Measurements from ENCODE around the gene BFSP2.
"Not testable (repeated sequence)": the region's sequence is repeated elsewhere in the genome, so short reads cannot be mapped to it uniquely, and the experiment has no call there.

The BFSP2 gene

DNA sequence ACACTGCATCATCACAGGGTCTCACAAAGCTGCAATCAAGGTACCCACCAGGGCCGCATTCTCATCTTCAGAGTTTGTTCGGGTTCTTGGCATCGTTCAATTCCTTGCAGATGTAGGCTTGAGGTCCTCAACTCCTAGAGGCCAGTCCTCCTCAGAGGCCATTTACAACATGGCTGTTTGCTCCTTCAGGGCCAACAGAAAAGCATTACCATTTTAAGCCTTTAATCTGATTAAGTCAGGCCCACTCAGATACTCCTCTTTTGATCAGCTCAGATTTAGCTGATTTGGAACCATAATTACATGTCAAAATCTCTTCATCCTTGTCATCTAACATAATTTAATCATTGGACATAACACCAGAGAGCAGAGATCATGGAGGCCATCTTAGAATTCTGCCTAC lies 55.4 kb downstream of the BFSP2 start:
- no peak for DNase-seq (ENCODE audit: low read depth in 2 of 3, low spot score in 2 of 3)

DNA sequence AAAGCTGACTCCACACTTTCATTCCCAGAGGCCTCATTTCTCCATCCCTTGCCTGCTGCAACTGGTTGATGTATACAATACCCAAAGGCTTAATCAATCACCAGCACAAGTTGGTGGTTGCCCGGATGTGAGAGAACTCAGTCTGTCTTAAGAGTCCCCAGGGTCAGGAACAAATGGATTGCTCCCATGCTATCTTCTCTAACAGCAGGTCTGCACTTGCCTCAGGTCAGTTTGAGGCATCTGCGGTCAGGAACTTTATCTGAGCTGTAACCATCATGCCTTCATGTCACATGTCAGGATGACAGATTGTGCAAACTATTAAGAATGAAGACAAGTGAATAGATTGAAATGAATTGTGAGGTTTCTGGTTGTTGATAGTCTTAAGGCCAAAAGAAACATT lies 56.1 kb downstream of the BFSP2 start:
- no peak for DNase-seq (ENCODE audit: low read depth in 2 of 3, low spot score in 2 of 3)

DNA sequence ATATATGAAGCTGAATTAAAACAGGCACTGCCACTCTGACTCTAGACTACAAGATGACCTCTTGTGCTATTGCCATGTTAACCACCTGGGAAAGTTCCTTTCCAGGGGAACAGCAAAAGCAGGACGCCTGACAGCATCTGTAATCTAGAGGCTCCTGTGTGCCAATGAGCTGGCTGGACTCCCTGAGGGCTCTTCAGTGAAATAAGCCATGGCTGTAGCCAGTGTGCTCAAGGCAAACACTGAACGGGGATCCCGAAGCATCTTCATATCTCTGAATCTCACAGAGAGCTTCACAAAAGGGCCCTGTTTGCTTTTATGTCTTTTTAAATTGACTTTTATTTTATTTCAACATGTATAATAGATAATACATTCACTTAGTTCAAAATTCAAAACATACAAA lies 57.2 kb downstream of the BFSP2 start:
- DNase-seq (ENCODE audit: low read depth in 2 of 3, low spot score in 2 of 3), result no peak

DNA sequence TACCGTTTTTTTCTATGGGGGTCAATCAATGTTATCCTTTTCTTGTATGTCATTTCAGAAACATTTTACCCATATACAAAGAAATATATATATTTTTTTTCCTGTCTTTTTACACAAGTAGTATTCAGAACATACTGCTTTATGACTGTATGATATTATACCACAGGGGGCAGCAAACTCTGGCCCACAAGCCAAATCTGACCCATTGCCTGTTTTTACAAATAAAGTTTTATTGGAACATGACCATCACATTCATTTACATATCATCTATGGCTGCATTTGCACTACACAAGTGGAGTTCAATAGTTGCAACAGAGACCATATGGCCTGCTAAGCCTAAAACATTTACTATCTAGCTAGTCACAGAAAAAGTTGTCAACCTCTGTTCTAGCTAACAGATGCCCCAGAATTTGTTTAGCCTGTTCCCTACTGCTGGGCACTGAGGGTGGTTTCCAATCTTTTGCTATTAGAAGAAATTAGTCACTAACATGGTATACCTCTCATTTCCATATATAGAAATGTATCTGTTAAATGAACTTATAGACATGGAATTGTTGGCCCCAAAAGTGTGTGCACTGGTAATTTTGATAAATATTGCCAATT lies 57.7 kb downstream of the BFSP2 start:
- DNase-seq (ENCODE audit: low read depth in 2 of 3, low spot score in 2 of 3), result no peak

DNA sequence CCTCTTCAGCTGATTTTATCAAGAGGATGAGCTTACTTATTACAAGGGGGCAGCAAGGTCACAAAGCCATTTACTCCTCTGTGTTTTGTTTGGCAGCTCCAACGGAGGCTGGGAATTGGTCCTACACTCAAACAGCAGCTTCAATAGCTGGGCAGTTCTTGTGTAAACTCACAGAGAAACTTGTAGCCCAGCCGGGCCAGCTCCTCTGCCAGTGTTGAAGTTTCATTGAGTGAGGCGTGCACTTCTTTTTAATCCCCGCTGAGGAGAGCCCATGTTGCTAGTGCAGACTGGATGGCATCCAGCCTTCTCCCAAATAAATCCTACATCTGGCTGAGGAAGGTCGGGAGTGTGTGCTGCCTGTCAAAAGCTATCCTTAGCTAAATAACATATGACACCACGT lies 59.5 kb downstream of the BFSP2 start:
- no peak for DNase-seq (ENCODE audit: low read depth in 2 of 3, low spot score in 2 of 3)

DNA sequence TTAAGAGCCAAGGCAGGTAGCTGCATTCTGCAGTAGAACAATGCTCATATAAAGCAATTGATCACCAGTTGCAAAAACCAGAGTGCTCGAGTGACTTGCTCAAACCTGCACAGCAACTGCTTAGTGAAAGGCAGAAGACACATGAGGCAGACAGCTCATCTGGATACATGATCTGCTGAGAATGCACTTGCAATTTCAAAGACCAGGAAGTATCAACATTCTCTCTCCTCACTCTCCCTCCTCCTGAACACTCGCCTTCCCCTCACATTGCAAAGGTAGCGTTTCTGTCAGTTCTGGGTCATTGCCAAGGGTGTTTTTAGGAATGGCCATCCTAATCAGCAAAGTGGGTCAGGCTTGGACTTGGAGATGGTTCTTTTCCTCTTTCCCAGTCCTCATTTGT lies 61.0 kb downstream of the BFSP2 start:
- DNase-seq (ENCODE audit: low read depth in 2 of 3, low spot score in 2 of 3), result no peak

DNA sequence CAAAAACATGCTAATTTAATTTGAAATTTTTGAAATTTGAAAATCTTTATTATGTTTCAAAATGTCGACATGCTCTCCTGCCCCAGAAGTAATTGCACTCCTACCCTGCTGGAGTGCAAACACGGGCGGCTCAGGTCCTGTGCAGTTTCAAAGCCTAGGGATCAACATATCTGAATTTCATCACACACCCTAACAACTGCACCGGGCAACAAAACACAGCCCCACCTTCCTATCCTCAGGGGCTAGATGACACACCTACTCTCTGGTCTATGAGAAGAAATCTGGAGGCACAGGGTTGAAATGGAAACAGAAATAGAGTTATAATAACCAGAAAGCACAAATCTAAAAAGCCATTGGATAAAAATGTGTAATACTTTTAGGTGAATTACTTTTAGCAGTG lies 61.4 kb downstream of the BFSP2 start:
- no peak for DNase-seq (ENCODE audit: low read depth in 2 of 3, low spot score in 2 of 3)

DNA sequence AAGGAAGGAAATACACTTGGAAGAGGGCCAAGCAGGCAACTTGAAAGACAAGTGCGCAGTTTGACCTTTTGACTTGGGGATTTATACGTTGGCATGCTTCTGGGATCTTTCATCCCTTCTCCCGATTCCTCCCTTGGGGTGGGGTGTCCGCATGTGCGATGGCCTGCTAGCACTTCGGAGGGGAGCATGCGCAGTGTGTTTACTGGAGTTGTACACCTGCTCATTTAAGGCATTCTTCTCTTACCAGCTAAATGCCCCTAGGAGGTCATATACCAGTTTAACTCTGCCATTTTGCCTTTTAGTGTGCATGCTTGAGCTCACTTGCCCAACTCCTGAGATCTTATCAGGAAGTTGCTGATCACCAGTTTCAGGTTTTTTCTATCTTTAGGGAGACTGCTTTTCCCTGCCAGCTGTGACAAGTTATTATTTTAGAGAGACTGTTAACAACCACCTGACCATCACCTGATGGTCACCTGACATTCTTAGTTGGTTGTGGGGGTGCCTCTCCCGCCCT lies 63.5 kb downstream of the BFSP2 start:
- DNase-seq (ENCODE audit: low read depth in 2 of 3, low spot score in 2 of 3), result no peak

DNA sequence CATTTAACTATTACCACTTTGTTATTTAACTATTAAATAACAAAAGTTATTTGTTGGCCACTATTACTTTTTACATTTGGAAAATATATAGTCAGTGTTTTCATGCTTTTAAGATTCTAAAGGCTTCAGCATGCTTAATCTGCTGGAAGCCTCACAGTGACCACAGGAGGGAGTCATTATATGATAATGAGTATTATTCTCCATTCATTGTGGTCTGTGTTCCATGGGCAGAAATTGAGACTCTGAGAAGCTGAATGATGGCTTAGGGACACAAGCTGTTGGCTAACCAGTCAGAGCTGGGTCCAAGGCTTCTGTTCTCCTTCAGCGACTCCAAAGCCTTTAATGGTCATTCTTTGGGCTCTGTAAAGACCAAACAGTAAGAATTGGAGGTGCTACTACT lies 64.7 kb downstream of the BFSP2 start:
- DNase-seq (ENCODE audit: low read depth in 2 of 3, low spot score in 2 of 3), result no peak

DNA sequence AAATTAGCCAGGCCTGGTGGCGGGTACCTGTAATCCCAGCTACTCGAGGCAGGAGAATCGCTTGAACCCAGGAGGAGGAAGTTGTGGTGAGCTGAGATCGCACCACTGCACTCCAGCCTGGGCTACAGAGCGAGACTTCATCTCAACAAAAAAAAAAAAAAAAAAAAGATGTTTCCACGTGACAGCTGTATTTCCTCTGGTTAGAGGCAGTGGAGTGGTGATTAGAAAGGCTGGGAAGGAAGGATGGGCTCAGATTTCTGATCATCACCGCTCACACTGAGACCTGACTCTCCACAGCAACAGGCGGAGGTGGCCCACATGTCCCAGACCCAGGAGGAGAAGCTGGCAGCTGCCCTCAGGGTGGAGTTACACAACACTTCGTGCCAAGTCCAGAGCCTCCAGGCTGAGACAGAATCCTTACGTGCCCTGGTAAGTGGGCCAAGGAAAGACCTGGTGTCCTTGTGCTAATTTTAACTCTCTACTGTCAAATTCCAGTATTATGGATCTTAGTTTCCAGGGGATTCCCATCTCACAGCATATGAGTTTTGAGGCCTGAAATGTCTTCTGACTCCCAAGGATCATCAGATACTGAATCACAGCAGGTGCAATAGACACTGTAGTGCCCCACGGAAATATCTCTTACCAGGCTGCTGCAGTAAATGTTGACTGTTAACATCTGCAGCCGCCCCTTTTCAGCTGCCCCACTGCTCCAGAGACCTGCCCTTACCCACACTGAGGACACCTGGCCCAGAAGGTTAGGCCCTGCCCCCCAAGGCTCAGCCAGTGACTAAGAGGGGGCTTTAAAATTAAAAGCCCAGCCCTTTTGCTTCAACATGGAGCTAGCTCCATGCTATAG lies 66.9 kb downstream of the BFSP2 start:
- DNase-seq (ENCODE audit: low read depth in 2 of 3, low spot score in 2 of 3), result no peak

DNA sequence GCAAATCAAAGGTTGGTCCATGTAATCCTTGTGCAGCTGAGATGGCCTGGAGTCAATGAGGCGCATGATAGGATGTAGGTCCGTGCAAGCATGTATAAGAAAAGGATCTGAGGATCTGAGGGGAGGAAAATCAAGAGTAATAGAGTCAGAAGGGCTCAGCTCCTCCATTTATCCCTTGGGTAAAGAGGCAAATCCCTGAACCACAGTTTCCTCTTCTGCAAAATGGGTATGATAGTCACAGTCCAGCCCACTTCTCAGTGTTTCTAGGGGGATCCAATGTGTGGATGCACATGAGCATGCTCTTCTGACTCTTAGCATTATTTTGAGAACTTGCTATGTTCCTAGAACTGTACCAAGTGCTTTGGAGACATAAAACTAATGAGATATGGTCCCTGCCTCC lies 67.9 kb downstream of the BFSP2 start:
- DNase-seq (ENCODE audit: low read depth in 2 of 3, low spot score in 2 of 3), result no peak

DNA sequence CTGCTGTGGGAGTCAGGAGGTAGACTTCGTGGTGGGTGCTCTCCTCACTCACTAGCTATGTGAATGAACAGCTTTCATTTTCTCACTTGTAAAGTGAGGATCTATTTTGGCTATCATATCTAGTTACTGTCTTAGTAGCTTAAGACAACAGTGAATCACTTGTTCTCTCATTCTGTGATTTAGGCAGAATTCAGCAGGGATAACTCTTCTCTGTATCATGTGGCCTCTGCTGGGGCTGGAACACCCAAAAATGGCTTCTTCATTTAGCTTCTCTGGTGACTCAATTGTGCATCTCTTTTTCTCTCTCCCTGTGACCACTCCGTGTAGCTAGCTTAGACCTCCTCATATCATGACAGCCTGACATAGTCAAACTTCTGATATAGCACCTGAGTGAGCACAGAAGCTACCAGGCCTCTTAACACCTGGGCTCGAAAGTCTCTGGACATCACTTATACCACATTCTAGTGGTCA lies 68.4 kb downstream of the BFSP2 start:
- no peak for DNase-seq (ENCODE audit: low read depth in 2 of 3, low spot score in 2 of 3)

DNA sequence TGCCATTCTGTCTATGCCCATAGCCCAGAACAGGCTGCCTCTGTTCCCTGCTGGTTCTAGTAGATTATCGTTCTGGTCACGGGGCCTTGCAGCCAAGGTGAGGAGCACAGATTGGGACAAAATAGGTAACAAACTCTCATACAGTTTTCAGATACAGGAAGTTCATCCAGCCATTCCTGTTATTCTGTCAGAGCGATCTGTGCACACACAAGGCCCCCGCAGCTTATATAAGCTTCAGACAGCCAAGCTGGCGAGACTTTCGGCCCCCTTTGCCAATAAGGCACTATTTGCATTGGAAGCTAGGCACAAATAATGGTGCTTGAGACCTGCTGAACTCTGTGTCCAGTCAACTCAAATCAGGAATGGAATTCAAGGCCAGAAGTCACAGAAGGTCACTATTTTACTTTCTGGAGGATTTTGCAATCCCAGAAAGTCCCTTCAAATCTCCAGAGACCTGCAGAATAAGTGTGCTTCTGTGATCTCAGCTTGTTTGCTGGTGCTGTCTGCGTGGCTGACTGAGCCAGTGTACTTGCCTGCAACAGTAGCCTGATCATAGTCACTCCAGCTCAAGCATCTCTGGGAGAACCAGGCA lies 69.4 kb downstream of the BFSP2 start:
- DNase-seq (ENCODE audit: low read depth in 2 of 3, low spot score in 2 of 3), result no peak

DNA sequence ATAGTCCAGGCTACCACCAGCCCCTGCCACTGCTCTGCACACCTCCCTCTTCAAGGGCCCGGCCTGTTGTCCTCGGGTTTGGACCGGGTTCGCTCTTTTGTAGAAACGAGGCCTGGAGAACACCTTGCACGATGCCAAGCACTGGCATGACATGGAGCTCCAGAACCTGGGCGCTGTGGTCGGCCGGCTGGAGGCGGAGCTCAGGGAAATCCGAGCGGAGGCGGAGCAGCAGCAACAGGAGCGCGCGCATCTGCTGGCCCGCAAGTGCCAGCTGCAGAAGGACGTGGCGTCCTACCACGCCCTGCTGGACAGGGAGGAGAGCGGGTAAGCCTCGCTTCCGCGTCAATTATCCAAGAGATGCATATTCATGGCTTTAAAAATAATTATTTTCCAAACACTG lies 72.4 kb downstream of the BFSP2 start:
- no peak for DNase-seq (ENCODE audit: low read depth in 2 of 3, low spot score in 2 of 3)

DNA sequence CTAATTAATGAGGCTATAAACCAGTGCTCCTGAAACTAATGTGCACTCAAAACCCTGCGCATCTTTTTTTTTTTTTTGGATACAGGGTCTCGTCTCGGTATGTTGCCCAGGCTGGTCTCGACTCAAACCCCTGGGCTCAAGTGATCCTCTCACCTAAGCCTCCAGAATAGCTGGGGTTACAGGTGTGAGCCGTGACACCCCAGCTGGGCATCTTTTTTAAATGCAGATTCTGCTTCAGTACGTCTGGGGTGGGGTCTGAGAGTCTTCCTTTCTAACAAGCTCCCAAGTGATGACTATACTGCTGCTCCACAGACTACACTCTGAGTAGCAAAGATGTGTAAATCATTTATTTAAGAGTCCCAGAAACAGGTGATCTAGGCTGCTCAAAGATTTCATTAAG lies 73.0 kb downstream of the BFSP2 start:
- no peak for DNase-seq (ENCODE audit: low read depth in 2 of 3, low spot score in 2 of 3)

DNA sequence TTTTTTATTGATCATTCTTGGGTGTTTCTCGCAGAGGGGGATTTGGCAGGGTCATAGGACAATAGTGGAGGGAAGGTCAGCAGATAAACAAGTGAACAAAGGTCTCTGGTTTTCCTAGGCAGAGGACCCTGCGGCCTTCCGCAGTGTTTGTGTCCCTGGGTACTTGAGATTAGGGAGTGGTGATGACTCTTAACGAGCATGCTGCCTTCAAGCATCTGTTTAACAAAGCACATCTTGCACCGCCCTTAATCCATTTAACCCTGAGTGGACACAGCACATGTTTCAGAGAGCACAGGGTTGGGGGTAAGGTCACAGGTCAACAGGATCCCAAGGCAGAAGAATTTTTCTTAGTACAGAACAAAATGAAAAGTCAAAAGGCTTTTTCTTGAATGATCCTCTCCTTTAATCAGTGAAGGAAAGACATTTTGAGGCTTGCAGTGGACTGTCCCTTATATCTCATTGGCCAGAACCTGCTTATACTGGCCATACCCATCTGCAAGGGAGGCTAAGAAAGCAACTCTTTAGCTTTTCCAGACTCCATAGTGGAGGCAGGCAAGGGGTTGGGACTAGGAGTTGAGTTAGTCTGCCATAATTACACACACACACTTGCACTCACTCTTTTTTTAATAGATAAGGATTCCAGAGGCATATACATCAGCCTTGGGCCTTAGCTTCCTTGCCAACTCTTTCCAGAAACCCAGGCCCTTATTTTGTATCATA lies 73.8 kb downstream of the BFSP2 start:
- not testable (repeated sequence) for DNase-seq (ENCODE audit: low read depth in 2 of 3, low spot score in 2 of 3)

DNA sequence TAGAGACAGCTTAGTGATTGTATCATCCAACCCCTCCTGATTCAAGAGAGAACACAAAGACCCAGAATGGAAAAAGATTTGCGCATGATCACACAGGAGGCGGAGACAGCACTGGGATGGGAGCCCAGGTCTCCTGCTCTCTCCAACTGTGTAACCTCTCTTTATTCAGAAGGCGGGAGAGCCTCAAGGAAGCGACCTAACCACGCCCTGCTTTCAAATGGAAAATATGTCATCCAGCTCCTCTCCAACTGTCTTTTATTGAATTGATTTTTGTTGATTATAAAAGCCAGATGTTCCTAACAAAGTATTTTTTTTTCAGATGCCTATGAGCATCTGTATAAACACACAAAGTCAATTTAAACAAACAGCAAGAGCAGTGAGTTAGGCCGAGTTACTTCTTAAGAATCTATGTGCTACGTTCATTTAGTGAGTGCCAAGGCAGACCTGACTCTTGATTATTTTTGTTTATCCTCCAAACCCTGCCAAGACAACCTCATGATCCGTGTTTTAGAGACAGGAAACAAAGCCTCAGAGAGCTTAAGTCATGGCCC lies 74.5 kb downstream of the BFSP2 start:
- DNase-seq (ENCODE audit: low read depth in 2 of 3, low spot score in 2 of 3), result no peak

DNA sequence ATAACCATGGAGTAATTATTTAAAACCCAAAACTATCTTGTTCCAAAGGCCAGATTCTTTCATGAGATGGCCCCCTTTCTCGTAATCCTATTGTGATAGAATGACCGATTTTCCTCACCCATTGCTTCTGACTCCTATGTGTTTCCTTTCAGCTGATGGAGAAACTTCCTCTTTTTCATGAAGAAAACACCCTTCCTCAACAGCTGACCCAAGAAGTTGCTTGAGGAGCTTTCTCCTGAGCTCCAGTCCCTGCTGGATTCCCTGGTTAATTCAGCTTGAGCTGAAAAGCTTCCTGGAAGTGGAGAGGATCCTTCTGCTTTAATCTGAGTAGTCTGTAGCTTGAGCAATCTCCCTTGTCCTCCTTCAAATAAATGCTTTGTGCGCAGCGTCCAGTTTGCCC lies 75.0 kb downstream of the BFSP2 start:
- no peak for DNase-seq (ENCODE audit: low read depth in 2 of 3, low spot score in 2 of 3)

DNA sequence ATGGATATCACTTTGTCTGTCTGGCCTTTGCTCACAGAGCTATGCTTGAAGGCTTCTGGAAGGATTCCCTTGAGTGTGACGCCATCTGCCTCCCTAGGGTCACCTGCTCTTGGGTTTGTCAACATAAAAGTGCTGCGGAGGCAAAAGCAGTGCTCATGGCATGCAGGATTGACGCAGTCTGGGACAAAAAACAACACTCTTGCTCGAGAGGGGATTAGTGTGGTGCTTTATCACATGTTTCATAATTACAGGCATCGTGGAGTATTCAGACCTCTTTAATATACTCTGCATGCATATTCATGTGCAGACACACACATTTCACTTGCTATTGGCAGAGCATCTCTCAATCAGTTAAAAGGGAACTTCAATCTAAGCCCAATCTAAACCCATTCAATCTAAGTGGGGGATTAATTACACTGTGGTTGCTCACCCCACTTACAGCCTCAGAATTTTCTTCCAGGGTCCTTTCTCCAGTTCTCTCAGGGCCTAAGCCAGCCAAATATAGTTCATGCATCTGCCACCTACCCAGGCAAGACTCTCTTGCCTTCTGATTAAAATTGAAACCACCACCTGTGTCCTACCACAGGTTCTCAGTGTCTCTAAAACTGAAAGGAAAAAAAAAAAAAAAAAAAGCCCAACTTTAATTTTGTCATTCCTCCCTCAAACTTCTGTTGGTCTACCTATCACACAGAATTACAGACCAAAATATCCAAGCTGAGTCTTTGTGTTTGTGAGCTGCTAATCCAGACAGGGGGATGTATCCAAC lies 75.6 kb downstream of the BFSP2 start:
- DNase-seq (ENCODE audit: low read depth in 2 of 3, low spot score in 2 of 3), result no peak

DNA sequence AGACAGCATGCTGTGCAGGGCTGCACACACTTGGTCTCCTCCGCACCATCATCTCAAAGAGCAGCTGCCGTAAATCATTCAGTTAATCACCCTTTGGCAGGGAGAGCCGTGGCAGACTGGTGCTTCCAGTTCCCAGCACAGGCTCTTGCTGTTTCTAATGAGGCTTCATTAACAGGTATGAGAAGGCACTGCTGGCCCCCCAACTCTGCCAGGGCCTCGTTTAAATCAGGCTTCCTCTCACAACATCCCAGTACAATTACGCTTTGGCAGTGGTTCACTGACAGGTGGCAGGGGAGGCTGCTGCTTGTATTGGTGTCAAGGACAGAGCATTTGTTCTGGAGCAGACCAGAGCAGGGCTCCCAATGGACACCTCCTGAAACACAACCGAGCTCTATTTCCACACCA lies 77.1 kb downstream of the BFSP2 start:
- no peak for DNase-seq (ENCODE audit: low read depth in 2 of 3, low spot score in 2 of 3)

DNA sequence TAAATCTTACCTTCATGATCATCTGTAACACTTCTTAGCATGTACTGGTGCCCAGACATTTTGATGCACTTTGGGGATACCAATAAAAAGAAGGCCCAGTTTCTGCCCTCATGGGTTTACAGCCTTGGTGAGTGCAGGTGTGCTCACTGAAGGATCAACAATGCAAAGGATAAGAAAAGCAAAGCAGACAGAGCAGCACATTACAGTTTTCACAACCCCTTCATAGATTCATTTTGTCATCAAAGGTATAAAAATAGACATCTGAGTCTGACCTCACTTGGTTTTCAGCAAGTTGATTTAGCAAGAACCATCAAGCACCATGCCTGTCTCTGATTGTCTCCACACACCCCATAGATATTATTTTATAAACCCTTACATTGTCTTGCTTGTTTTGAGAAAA lies 77.6 kb downstream of the BFSP2 start:
- DNase-seq (ENCODE audit: low read depth in 2 of 3, low spot score in 2 of 3), result no peak

Data from activated CD8-positive, alpha-beta memory T cell treated with anti-CD3 and anti-CD28 coated beads for 48 hours (primary cell).